Prostate gland (tissue), 2 donors: ENCODE results near the gene ZNF385B. TPM values are rescaled to one million over a fixed set of nuclear protein-coding genes. Genes with fewer than 3 reads are reported as not detected.

ENCODE experiments used
- DNase-seq: peaks from one replicate; pipeline ENCODE4 v3.0.0-alpha.2; 2019; ENCODE audit warnings: low spot score
- H3K27ac ChIP-seq, 2 donors: fragments of 200-600 bp; sonication (generic); 2 replicates each; pipeline ENCODE4 v1.5.1; 2017 to 2019
- H3K27me3 ChIP-seq: fragments of 200-600 bp; sonication (generic); replicated peaks from 2 replicates; pipeline ENCODE4 v1.5.1; 2019; ENCODE audit not compliant: insufficient read depth
- H3K36me3 ChIP-seq, 2 donors: fragments of 200-600 bp; sonication (generic); 1 replicate in 1 of 2; 2 replicates in 1 of 2; pipeline versions ENCODE4 v1.5.1 to v1.8.1; 2017 to 2019
- H3K4me1 ChIP-seq: fragments of 200-600 bp; sonication (generic); replicated peaks from 2 replicates; pipeline ENCODE4 v1.5.1; 2019
- H3K4me3 ChIP-seq, 2 donors: fragments of 200-600 bp; sonication (generic); 2 replicates each; pipeline ENCODE4 v1.5.1; 2017 to 2019
- H3K9me3 ChIP-seq: fragments of 200-600 bp; sonication (generic); 2 replicates; pipeline ENCODE4 v1.5.1; 2017
- CTCF ChIP-seq, 4 experiments: fragments of 200-600 bp in 2 of 4; fragments of 450-650 bp in 2 of 4; sonication (generic) in 2 of 4; IDR thresholded peaks; 1 replicate in 3 of 4; 2 replicates in 1 of 4; pipeline ENCODE4 v1.5.1; 2016 to 2019; ENCODE audit warnings: antibody characterized with exemption in 4 of 4, mild to moderate bottlenecking in 2 of 4, moderate library complexity in 2 of 4
- POLR2A ChIP-seq: fragments of 450-650 bp; IDR thresholded peaks from one replicate; pipeline ENCODE4 v1.6.1; 2016; ENCODE audit warnings: antibody characterized with exemption, mild to moderate bottlenecking
- POLR2AphosphoS5 ChIP-seq: sonication (generic); formaldehyde crosslinking; IDR thresholded peaks from one replicate; pipeline ENCODE4 v1.6.1; 2017; ENCODE audit warnings: antibody characterized with exemption
- WGBS: methylation state at CpG from one replicate; pipeline ENCODE4 v1.1.5; 2018; 5-methylcytosine and 5-hydroxymethylcytosine counted together
- intact Hi-C: fragments of 100-400 bp; cut with DNase I; formaldehyde crosslinking; loops from one replicate; pipeline ENCODE4 v1.14.2; 2022
- total RNA-seq, 2 donors: library from RNA; depleted of rRNA; stranded (reverse); fragments of >200 nt; gene quantifications; one replicate each; pipeline ENCODE4 v1.1.0, GENCODE V29; 2016

Gene ZNF385B
- total RNA-seq, 2 donors from 2014 or later, result 4.9 to 35.7 TPM

- no peak for DNase-seq
- intact Hi-C loops, result no loop called here
- H3K36me3 ChIP-seq, result no peaks in the 10 kb centered on the region
- H3K4me1 ChIP-seq, result peaks cover 22% of the 10 kb centered on the region
- H3K27me3 ChIP-seq, result no peaks in the 10 kb centered on the region
- H3K9me3 ChIP-seq, result no peaks in the 10 kb centered on the region
- peak overlapping the region in 1 of 2 donors; percentile 23 for H3K27ac ChIP-seq
- 35% methylated on average over 1 of the region's 1 CpG for WGBS
- no peak for TF ChIP-seq CTCF (IDR thresholded peaks at IDR 0.05)
- TF ChIP-seq POLR2A, result no peak
- TF ChIP-seq POLR2AphosphoS5, result no peak
- H3K4me3 ChIP-seq, result no peak overlapping the region
Observed at GRCh38 chr2:179446476-179447141, 414.8 kb downstream of the ZNF385B start.

GRCh38 chr2:179444056-179444455, 417.4 kb downstream of the ZNF385B start:
- TF ChIP-seq POLR2A (no peak), POLR2AphosphoS5 (peak; percentile 77)
- intact Hi-C loops, result no loop called here
- WGBS, result 40% methylated on average over 3 of the region's 3 CpGs
- no peak overlapping the region for H3K4me3 ChIP-seq
- peak; percentile 76 for DNase-seq
- H3K36me3 ChIP-seq, result no peaks in the 10 kb centered on the region
- H3K27ac ChIP-seq, result peak overlapping the region in 1 of 2 donors; percentile 17
- H3K27me3 ChIP-seq, result no peaks in the 10 kb centered on the region
- H3K4me1 ChIP-seq, result peaks cover 22% of the 10 kb centered on the region
- no peaks in the 10 kb centered on the region for H3K9me3 ChIP-seq

GRCh38 chr2:179443180-179443579, 418.2 kb downstream of the ZNF385B start:
- DNase-seq, result no peak
- no peak overlapping the region for H3K4me3 ChIP-seq
- H3K27ac ChIP-seq, result peak overlapping the region in 1 of 2 donors; percentile 39
- H3K36me3 ChIP-seq, result no peaks in the 10 kb centered on the region
- H3K4me1 ChIP-seq, result peaks cover 22% of the 10 kb centered on the region
- no peak for TF ChIP-seq POLR2A
- H3K9me3 ChIP-seq, result no peaks in the 10 kb centered on the region
- WGBS, result 91% methylated on average over 12 of the region's 12 CpGs
- intact Hi-C loops, result no loop called here
- H3K27me3 ChIP-seq, result no peaks in the 10 kb centered on the region

- no peak for TF ChIP-seq CTCF (IDR thresholded peaks at IDR 0.05)
- no peak for TF ChIP-seq POLR2AphosphoS5
- no peak for TF ChIP-seq POLR2A
- Histone ChIP-seq H3K27me3 (no peaks in the 10 kb centered on the region), H3K4me1 (peaks cover 17% of the 10 kb centered on the region), H3K27ac (no peak overlapping the region), H3K9me3 (no peaks in the 10 kb centered on the region), H3K4me3 (no peak overlapping the region), H3K36me3 (no peaks in the 10 kb centered on the region)
- intact Hi-C loops, result no loop called here
- 79% methylated on average over 1 of the region's 1 CpG for WGBS
- DNase-seq, result no peak
Observed at GRCh38 chr2:179442206-179442605, 419.2 kb downstream of the ZNF385B start.

GRCh38 chr2:179441551-179441950, 419.9 kb downstream of the ZNF385B start:
- DNase-seq, result no peak
- intact Hi-C loops, result no loop called here
- H3K9me3 ChIP-seq, result no peaks in the 10 kb centered on the region
- TF ChIP-seq CTCF (IDR thresholded peaks at IDR 0.05) (no peak), POLR2AphosphoS5 (no peak), POLR2A (no peak)
- WGBS, result 44% methylated on average over 2 of the region's 2 CpGs
- no peaks in the 10 kb centered on the region for H3K36me3 ChIP-seq
- H3K27me3 ChIP-seq, result no peaks in the 10 kb centered on the region
- peaks cover 16% of the 10 kb centered on the region for H3K4me1 ChIP-seq
- no peak overlapping the region for H3K27ac ChIP-seq
- no peak overlapping the region for H3K4me3 ChIP-seq

- Histone ChIP-seq H3K36me3 (no peaks in the 10 kb centered on the region), H3K4me1 (peaks cover 14% of the 10 kb centered on the region), H3K4me3 (no peak overlapping the region), H3K9me3 (no peaks in the 10 kb centered on the region), H3K27me3 (no peaks in the 10 kb centered on the region), H3K27ac (no peak overlapping the region)
- intact Hi-C loops, result no loop called here
- TF ChIP-seq CTCF (IDR thresholded peaks at IDR 0.05) (peak in 3 of 4 experiments; percentile 31 to 56 (median 31)), POLR2A (no peak)
- no peak for DNase-seq
- WGBS, result 87% methylated on average over 5 of the region's 5 CpGs
Observed at GRCh38 chr2:179440642-179441251, 420.7 kb downstream of the ZNF385B start.
